Lower lobe of right lung (tissue), 2 donors: ENCODE data around the gene CELF2. TPM values are rescaled to one million over a fixed set of nuclear protein-coding genes. Genes with fewer than 3 reads are reported as not detected.

Source experiments
- ATAC-seq, 2 donors: fragments of 200-7000 bp; cut with Tn5 transposase; one replicate each; pipeline ENCODE4 v1.9.1; 2020 to 2022; ENCODE audit warnings: mild to moderate bottlenecking in 2 of 2, moderate library complexity in 2 of 2
- DNase-seq: peaks from one replicate; pipeline ENCODE4 v3.0.0-alpha.2; 2020
- H3K27ac ChIP-seq: fragments of 200-600 bp; one replicate; pipeline ENCODE4 v1.8.0; 2022
- H3K27me3 ChIP-seq: fragments of 200-600 bp; one replicate; pipeline ENCODE4 v1.8.0; 2022; ENCODE audit warnings: low read depth
- H3K36me3 ChIP-seq: fragments of 200-600 bp; one replicate; pipeline ENCODE4 v1.8.0; 2022; ENCODE audit warnings: mild to moderate bottlenecking
- H3K4me1 ChIP-seq: fragments of 200-600 bp; one replicate; pipeline ENCODE4 v1.8.0; 2022
- H3K4me3 ChIP-seq: fragments of 200-600 bp; one replicate; pipeline ENCODE4 v1.8.0; 2022; ENCODE audit warnings: mild to moderate bottlenecking
- H3K9me3 ChIP-seq: fragments of 200-600 bp; one replicate; pipeline ENCODE4 v1.8.0; 2022
- intact Hi-C: fragments of 100-400 bp; cut with DNase I; formaldehyde crosslinking; loops from one replicate; pipeline ENCODE4 v1.11.0; 2022
- total RNA-seq: library from RNA; stranded (reverse); fragmentation: NEBNext Ultra II Directional; extraction: Animal tissue kit (Norgen Biotek cat#: 25700); gene quantifications from one replicate; pipeline ENCODE4 v1.2.1, GENCODE V29; 2021
- TF ChIP-seq, protein P1 (sequence below): fragments of 200-600 bp; IDR thresholded peaks from one replicate; pipeline ENCODE4 v1.8.0; 2022; ENCODE audit warnings: antibody characterized with exemption, mild to moderate bottlenecking
- donor health status: DM: no; HTN: yes; CAD: no; lungs with severe emphysema.

Gene CELF2
- total RNA-seq, 1 donor from 2014 or later = 106 TPM

DNA sequence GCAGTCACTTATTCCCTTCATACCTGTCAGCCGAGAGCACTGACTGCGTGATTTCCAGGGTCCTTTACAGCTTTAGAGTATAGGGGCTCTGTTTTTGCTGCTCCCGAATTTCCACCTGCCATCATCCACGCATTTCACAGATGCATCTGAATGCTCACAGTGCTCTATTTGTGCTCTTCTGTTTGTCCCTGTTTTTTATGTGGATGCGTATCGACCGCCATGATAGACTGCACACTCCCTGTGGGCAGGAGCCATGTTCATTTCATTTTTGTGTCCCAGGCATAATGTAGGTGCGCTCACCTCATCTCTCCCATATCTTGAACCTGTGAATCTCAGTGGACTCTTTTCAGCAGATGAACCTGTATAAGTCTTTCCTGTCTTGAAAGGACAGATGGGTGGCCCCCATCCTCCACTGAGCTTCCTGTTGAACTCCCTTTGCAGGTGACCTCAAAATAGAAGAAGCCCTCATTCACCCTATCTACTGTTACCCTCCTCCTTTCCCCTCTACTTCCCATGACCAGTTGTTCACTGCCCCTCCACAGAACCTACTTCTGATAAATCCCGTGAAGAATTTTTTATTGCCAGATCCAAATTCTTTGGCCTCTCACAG lies 228.4 kb downstream of the CELF2 start:
- TF ChIP-seq, protein P1, sequence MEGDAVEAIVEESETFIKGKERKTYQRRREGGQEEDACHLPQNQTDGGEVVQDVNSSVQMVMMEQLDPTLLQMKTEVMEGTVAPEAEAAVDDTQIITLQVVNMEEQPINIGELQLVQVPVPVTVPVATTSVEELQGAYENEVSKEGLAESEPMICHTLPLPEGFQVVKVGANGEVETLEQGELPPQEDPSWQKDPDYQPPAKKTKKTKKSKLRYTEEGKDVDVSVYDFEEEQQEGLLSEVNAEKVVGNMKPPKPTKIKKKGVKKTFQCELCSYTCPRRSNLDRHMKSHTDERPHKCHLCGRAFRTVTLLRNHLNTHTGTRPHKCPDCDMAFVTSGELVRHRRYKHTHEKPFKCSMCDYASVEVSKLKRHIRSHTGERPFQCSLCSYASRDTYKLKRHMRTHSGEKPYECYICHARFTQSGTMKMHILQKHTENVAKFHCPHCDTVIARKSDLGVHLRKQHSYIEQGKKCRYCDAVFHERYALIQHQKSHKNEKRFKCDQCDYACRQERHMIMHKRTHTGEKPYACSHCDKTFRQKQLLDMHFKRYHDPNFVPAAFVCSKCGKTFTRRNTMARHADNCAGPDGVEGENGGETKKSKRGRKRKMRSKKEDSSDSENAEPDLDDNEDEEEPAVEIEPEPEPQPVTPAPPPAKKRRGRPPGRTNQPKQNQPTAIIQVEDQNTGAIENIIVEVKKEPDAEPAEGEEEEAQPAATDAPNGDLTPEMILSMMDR = no peak
- ATAC-seq (no peak), DNase-seq (no peak)
- H3K27me3 ChIP-seq = no peaks in the 10 kb centered on the region
- intact Hi-C loops = no loop called here
- H3K36me3 ChIP-seq = peaks cover 43% of the 10 kb centered on the region
- H3K27ac ChIP-seq = no peak overlapping the region
- H3K4me3 ChIP-seq = no peak overlapping the region
- no peaks in the 10 kb centered on the region for H3K9me3 ChIP-seq
- H3K4me1 ChIP-seq = peaks cover 30% of the 10 kb centered on the region

DNA sequence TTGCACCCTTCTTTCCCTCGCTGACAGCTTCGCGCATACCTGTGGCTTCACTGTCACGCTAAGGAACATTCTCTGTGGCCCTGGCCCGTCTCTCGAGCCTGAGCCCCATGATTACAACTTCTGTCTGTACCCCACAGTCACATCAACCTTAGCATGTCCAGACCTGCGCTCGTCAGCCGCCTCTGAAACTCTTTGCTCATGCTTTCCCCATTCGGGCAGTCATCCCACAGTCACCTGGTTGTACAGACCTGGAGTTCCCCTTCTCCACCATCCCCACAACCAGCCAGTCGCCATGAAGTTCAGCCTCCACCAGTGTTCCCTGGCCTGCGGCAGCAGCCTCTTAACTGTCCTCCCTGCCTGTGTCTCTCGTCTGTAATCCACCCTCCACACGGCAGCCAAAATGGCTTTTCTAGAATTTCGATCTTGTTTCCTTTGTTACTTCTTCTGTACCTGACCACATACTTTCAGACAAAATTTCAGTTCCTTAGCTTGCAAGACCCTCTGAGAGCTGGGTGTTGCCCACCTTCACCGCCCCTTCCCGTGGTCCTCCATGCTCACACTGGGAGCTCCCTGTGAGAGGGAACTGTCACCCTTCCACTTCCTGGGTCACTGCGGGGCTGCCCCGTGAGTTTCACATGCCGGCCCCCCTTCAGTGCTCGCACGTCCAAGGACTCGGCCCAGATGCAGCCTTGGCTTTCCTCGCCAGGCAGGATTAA lies 229.2 kb downstream of the CELF2 start:
- no peaks in the 10 kb centered on the region for H3K9me3 ChIP-seq
- H3K27me3 ChIP-seq = no peaks in the 10 kb centered on the region
- TF ChIP-seq, protein P1 = no peak
- no peak overlapping the region for H3K27ac ChIP-seq
- no peak overlapping the region for H3K4me3 ChIP-seq
- intact Hi-C loops = no loop called here
- H3K36me3 ChIP-seq = peaks cover 51% of the 10 kb centered on the region
- ATAC-seq (no peak), DNase-seq (no peak)
- H3K4me1 ChIP-seq = peaks cover 28% of the 10 kb centered on the region

DNA sequence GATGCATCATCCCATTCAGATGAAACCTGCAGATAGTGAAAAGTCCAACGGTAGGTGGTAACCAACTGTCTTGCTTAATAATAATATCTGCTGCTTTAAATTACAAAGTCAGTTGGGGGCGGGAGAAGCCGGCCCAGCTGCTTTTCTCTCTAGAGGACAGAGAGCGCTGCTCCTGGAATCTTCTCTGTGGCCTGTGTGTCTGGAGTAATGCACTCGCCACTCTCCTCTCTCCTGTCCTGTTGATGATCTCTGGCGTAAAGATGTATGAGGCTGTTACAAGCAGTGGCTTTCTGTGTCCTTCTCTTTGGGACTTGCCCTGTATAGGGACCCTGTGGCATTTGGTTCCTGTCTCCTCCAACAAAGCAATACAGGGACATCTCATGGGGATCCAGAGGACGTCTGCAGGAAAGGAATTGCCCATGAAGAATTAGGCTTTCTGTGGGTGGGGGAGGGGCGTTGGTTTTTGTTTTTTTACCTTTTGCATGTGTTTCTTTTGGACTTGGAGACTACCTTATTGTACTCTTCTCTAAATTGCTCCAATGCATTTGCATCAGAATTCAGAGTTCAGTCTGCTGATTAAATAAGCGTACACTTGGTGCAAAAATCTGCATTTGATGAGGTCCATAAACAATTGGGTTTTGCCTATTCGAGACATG lies 231.6 kb downstream of the CELF2 start:
- intact Hi-C loops = no loop called here
- H3K36me3 ChIP-seq = peaks cover 74% of the 10 kb centered on the region
- H3K9me3 ChIP-seq = no peaks in the 10 kb centered on the region
- ATAC-seq (no peak), DNase-seq (no peak)
- H3K4me1 ChIP-seq = peaks cover 12% of the 10 kb centered on the region
- TF ChIP-seq, protein P1 = no peak
- no peak overlapping the region for H3K27ac ChIP-seq
- no peak overlapping the region for H3K4me3 ChIP-seq
- no peaks in the 10 kb centered on the region for H3K27me3 ChIP-seq

DNA sequence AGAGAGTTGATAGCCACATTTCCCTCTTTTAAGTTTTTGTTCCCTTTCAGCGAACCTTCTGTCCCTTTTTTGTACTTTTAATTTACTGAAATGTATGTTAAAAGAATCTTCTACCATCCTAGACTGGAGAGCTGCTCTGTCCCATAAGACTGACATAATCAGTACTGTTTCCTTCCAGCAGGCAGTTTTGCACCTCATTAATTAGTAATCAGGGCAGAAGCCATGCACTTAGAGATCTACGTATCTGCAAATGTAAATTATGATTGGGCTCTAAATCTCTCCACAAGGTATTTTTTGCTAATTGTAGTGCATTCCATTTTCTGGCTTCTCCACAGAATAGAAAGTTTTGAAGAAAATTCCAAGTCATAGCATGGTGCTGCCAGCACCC lies 232.1 kb downstream of the CELF2 start:
- H3K36me3 ChIP-seq = peaks cover 77% of the 10 kb centered on the region
- DNase-seq (no peak), ATAC-seq (no peak)
- H3K27ac ChIP-seq = no peak overlapping the region
- H3K4me1 ChIP-seq = peaks cover 8% of the 10 kb centered on the region
- no peaks in the 10 kb centered on the region for H3K27me3 ChIP-seq
- H3K9me3 ChIP-seq = no peaks in the 10 kb centered on the region
- TF ChIP-seq, protein P1 = no peak
- intact Hi-C loops = no loop called here
- H3K4me3 ChIP-seq = no peak overlapping the region

DNA sequence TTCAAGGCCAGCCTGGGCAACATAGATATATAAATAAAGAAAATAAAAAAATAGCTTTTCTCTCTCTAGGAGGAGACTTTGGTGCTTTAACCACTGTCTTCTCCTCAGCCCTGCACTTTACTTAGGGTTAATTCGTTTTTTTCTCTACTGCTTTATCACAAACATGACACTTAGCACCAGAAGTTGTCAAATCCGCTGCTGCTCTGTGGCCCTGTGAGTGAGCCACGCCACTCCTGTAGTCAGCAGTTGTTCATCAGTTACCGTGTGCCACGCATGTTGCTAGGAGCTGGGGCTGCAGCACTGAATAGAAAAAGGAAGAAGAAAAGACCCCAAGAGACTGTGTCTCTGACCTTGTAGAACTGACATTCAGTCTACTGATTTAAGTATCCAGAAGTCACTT lies 232.6 kb downstream of the CELF2 start:
- H3K9me3 ChIP-seq = no peaks in the 10 kb centered on the region
- no peak for DNase-seq
- peaks cover 3% of the 10 kb centered on the region for H3K4me1 ChIP-seq
- ATAC-seq = no peak
- TF ChIP-seq, protein P1 = no peak
- no peak overlapping the region for H3K27ac ChIP-seq
- intact Hi-C loops = no loop called here
- H3K4me3 ChIP-seq = no peak overlapping the region
- no peaks in the 10 kb centered on the region for H3K27me3 ChIP-seq
- H3K36me3 ChIP-seq = peaks cover 82% of the 10 kb centered on the region
